HL-60 (cell line): Measurements from ENCODE around the gene TRAP1.

ENCODE experiments used
- DNase-seq, 2 experiments: peaks; one replicate each; pipeline ENCODE4 v3.0.0-alpha.2; 2010 to 2020; ENCODE audit warnings: low read depth in 1 of 2, low spot score in 1 of 2
- H3K27ac ChIP-seq: fragments of 250-450 bp; sonication (Bioruptor Pico); replicated peaks from 2 replicates; pipeline ENCODE4 v1.5.1; 2020; ENCODE audit warnings: mild to moderate bottlenecking, moderate library complexity
- H3K27me3 ChIP-seq: fragments of 250-450 bp; sonication (Bioruptor Pico); 2 replicates; pipeline ENCODE4 v1.5.1; 2021; ENCODE audit warnings: mild to moderate bottlenecking, moderate library complexity; ENCODE audit not compliant: insufficient read depth, poor library complexity, severe bottlenecking
- H3K4me3 ChIP-seq: replicated peaks from 2 replicates; pipeline ENCODE4 v1.5.1; 2011; ENCODE audit warnings: mild to moderate bottlenecking, control low read depth, low read length; ENCODE audit not compliant: insufficient read depth
- GABPA ChIP-seq: IDR thresholded peaks from 2 replicates; pipeline ENCODE4 v1.6.1; 2012; ENCODE audit warnings: low read depth
- POLR2AphosphoS5 ChIP-seq: IDR thresholded peaks from 2 replicates; pipeline ENCODE4 v1.6.1; 2012; ENCODE audit warnings: low read depth
- SPI1 ChIP-seq: IDR thresholded peaks from 2 replicates; pipeline ENCODE4 v1.6.1; 2012; ENCODE audit warnings: low read depth, mild to moderate bottlenecking, borderline replicate concordance
- TF ChIP-seq, protein P1 (sequence below): IDR thresholded peaks from 2 replicates; pipeline ENCODE4 v1.6.1; 2012; ENCODE audit warnings: low read depth; ENCODE audit not compliant: insufficient replicate concordance
- TF ChIP-seq, protein P2 (sequence below): IDR thresholded peaks from one replicate; pipeline ENCODE4 v1.5.1; 2011; ENCODE audit warnings: low read length, control low read depth, inconsistent platforms; ENCODE audit not compliant: insufficient read depth

TRAP1 gene

DNA sequence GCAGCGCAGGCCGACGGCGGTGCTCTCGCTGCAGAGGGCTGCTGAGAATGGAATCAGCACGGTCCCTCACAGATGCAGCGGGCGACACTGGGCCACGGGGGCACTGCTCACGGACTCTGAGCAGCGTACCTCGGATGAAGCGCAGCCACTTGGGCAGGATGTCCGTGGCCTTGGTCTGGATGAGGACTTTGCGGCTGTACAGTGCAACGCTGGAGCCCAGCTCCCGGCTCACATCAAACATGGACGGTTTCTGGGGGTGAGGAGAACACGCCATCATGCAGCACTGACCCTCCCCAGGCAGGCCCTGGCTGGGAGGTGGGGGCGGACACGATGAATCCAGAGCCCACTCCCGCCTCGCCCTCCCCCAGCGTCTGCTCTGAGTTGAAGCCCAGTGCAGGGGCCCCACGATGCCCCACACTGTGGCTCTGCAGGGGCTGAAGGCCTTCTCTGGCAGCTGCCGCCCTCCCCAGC, 44.7 kb downstream of the TRAP1 start:
- DNase-seq = no peak

DNA sequence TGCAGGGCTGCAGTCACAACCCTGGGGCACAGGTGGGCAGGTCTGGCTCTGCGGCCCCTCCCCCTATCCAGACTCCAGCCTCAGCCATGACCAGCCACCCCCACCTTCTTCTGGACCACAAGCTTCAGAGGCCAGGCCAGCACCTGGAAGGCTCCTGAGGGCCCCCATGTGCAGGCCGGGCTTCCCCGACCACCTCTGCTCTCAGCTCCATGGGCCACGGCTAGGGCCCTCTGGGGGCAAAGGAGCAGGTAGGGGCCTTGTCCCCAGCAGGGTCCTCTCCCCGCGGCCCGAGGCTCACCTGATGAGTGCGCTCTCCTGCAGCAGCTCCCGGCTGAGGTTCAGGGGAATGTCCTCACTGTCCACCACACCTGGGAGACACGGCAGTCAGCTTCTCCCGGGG, 45.9 kb downstream of the TRAP1 start:
- TF ChIP-seq, protein P1, sequence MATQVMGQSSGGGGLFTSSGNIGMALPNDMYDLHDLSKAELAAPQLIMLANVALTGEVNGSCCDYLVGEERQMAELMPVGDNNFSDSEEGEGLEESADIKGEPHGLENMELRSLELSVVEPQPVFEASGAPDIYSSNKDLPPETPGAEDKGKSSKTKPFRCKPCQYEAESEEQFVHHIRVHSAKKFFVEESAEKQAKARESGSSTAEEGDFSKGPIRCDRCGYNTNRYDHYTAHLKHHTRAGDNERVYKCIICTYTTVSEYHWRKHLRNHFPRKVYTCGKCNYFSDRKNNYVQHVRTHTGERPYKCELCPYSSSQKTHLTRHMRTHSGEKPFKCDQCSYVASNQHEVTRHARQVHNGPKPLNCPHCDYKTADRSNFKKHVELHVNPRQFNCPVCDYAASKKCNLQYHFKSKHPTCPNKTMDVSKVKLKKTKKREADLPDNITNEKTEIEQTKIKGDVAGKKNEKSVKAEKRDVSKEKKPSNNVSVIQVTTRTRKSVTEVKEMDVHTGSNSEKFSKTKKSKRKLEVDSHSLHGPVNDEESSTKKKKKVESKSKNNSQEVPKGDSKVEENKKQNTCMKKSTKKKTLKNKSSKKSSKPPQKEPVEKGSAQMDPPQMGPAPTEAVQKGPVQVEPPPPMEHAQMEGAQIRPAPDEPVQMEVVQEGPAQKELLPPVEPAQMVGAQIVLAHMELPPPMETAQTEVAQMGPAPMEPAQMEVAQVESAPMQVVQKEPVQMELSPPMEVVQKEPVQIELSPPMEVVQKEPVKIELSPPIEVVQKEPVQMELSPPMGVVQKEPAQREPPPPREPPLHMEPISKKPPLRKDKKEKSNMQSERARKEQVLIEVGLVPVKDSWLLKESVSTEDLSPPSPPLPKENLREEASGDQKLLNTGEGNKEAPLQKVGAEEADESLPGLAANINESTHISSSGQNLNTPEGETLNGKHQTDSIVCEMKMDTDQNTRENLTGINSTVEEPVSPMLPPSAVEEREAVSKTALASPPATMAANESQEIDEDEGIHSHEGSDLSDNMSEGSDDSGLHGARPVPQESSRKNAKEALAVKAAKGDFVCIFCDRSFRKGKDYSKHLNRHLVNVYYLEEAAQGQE = no peak
- TF ChIP-seq POLR2AphosphoS5 (no peak), SPI1 (no peak), GABPA (no peak)
- TF ChIP-seq, protein P2, sequence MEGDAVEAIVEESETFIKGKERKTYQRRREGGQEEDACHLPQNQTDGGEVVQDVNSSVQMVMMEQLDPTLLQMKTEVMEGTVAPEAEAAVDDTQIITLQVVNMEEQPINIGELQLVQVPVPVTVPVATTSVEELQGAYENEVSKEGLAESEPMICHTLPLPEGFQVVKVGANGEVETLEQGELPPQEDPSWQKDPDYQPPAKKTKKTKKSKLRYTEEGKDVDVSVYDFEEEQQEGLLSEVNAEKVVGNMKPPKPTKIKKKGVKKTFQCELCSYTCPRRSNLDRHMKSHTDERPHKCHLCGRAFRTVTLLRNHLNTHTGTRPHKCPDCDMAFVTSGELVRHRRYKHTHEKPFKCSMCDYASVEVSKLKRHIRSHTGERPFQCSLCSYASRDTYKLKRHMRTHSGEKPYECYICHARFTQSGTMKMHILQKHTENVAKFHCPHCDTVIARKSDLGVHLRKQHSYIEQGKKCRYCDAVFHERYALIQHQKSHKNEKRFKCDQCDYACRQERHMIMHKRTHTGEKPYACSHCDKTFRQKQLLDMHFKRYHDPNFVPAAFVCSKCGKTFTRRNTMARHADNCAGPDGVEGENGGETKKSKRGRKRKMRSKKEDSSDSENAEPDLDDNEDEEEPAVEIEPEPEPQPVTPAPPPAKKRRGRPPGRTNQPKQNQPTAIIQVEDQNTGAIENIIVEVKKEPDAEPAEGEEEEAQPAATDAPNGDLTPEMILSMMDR = no peak
- DNase-seq = no peak
- Histone ChIP-seq H3K4me3 (no peak overlapping the region), H3K27me3 (no peaks in the 10 kb centered on the region), H3K27ac (no peak overlapping the region)

More for the DNA sequence above, 44.7 kb downstream of the TRAP1 start:
- no peak overlapping the region for H3K4me3 ChIP-seq
- TF ChIP-seq SPI1 (no peak), POLR2AphosphoS5 (no peak), GABPA (no peak)
- TF ChIP-seq, protein P2 = no peak
- TF ChIP-seq, protein P1 = no peak
- no peak overlapping the region for H3K27ac ChIP-seq
- no peaks in the 10 kb centered on the region for H3K27me3 ChIP-seq

DNA sequence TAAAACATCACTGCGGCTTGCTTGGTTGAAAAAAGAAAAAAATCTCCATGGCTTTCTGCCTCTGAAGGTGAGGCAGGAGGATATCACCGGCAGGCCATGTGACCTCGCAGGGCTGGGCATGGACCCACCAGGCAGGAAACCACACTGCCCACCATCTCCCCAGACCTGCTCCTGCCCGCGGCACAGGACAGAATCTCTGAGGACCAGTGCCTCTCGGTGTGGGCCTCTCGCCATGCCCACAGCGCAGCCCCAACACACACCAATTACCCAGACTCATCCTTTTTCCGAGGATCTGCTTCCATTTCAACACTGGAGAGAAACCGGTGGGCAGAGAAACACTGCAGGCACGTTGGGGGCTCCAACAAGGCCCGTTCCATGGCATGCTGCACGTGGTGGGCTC, 46.6 kb downstream of the TRAP1 start:
- H3K4me3 ChIP-seq = no peak overlapping the region
- no peak for DNase-seq
- TF ChIP-seq SPI1 = no peak
- TF ChIP-seq, protein P1 = no peak
- no peak for TF ChIP-seq GABPA
- TF ChIP-seq, protein P2 = no peak
- no peak for TF ChIP-seq POLR2AphosphoS5
- no peak overlapping the region for H3K27ac ChIP-seq
- H3K27me3 ChIP-seq = no peaks in the 10 kb centered on the region
